GM21786 (cell line): Measurements from ENCODE around the gene RAP2A.

Source experiments
- ATAC-seq: cut with Tn5 transposase; IDR thresholded peaks from one replicate; pipeline ENCODE4 v1.9.1; 2021; ENCODE audit not compliant: unreplicated experiment

The RAP2A gene

GRCh38 chr13:97422118-97423054 lies 11.6 kb upstream of the RAP2A start:
- no peak for ATAC-seq

- ATAC-seq, result no peak
These were observed 10.5 kb upstream of the RAP2A start for GRCh38 chr13:97423300-97424045.

GRCh38 chr13:97425590-97425989 lies 8.4 kb upstream of the RAP2A start:
- ATAC-seq, result no peak

- ATAC-seq, result no peak
These were observed 7.3 kb upstream of the RAP2A start for GRCh38 chr13:97426695-97427094.

GRCh38 chr13:97429681-97430081 lies 4.3 kb upstream of the RAP2A start:
- ATAC-seq, result no peak

- no peak for ATAC-seq
These were observed 3.7 kb upstream of the RAP2A start for GRCh38 chr13:97430296-97430695.

GRCh38 chr13:97431171-97431764 lies 2.7 kb upstream of the RAP2A start:
- no peak for ATAC-seq

- no peak for ATAC-seq
These were observed 1.6 kb upstream of the RAP2A start for GRCh38 chr13:97432232-97432916.

GRCh38 chr13:97432917-97433726 lies 847 bp upstream of the RAP2A start:
- peak; percentile 77 for ATAC-seq

GRCh38 chr13:97434397-97435201 lies 630 bp downstream of the RAP2A start:
- no peak for ATAC-seq

- no peak for ATAC-seq
These were observed 1.4 kb downstream of the RAP2A start for GRCh38 chr13:97435323-97435722.

GRCh38 chr13:97435794-97436193 lies 1.8 kb downstream of the RAP2A start:
- no peak for ATAC-seq

GRCh38 chr13:97436845-97437244 lies 2.9 kb downstream of the RAP2A start:
- no peak for ATAC-seq

GRCh38 chr13:97437729-97438128 lies 3.8 kb downstream of the RAP2A start:
- no peak for ATAC-seq

- no peak for ATAC-seq
These were observed 5.1 kb downstream of the RAP2A start for GRCh38 chr13:97438856-97439595.

GRCh38 chr13:97440598-97441170 lies 6.7 kb downstream of the RAP2A start:
- no peak for ATAC-seq

- ATAC-seq, result peak; percentile 67
These were observed 7.4 kb downstream of the RAP2A start for GRCh38 chr13:97441368-97441767.

- ATAC-seq, result no peak
These were observed 11.7 kb downstream of the RAP2A start for GRCh38 chr13:97445522-97446187.
